Measurements from ENCODE around the gene MFSD1.

DNA sequence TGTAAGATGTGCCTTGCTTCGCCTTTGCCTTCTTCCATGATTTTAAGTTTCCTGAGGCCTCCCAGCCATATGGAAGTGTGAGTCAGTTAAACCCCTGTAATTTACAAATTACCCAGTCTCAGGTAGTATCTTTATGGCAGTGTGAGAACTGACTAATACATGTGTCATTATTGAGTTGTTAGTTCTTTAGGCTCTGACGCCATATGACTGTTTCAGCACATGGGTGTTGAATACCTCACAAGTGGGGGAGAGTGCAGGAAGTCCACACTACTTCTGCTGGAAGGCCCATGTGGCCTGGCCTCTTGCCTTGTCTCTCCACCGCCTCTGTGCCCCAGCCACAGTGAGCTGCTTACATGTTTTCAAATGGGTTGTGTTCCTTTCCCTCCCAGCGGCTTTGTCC lies 28.5 kb downstream of the MFSD1 start:
- TF ChIP-seq, protein P1, sequence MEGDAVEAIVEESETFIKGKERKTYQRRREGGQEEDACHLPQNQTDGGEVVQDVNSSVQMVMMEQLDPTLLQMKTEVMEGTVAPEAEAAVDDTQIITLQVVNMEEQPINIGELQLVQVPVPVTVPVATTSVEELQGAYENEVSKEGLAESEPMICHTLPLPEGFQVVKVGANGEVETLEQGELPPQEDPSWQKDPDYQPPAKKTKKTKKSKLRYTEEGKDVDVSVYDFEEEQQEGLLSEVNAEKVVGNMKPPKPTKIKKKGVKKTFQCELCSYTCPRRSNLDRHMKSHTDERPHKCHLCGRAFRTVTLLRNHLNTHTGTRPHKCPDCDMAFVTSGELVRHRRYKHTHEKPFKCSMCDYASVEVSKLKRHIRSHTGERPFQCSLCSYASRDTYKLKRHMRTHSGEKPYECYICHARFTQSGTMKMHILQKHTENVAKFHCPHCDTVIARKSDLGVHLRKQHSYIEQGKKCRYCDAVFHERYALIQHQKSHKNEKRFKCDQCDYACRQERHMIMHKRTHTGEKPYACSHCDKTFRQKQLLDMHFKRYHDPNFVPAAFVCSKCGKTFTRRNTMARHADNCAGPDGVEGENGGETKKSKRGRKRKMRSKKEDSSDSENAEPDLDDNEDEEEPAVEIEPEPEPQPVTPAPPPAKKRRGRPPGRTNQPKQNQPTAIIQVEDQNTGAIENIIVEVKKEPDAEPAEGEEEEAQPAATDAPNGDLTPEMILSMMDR (IDR thresholded peaks at IDR 0.05): no peak
- TF ChIP-seq EZH2 (IDR thresholded peaks at IDR 0.05; ENCODE audit: borderline replicate concordance, insufficient read depth, low read depth, low read length, poor library complexity, severe bottlenecking): no peak
